Neuron (in vitro differentiated cells): ENCODE measurements around the gene TNN.

ENCODE experiments used
- H2AFZ ChIP-seq: one replicate; pipeline ENCODE4 v1.6.1; 2013; ENCODE audit warnings: low read depth, mild to moderate bottlenecking, inconsistent platforms, low read length, moderate library complexity
- H3K27me3 ChIP-seq: one replicate; pipeline ENCODE4 v1.6.1; 2013; ENCODE audit warnings: low read length; ENCODE audit not compliant: insufficient read depth
- H3K36me3 ChIP-seq: one replicate; pipeline ENCODE4 v1.6.1; 2013; ENCODE audit warnings: low read length; ENCODE audit not compliant: insufficient read depth
- H3K4me1 ChIP-seq: one replicate; pipeline ENCODE4 v1.6.1; 2013; ENCODE audit warnings: low read length; ENCODE audit not compliant: insufficient read depth
- H3K4me3 ChIP-seq: 2 replicates; pipeline ENCODE4 v1.5.1; 2013; ENCODE audit warnings: mild to moderate bottlenecking, low read length, moderate library complexity
- H3K9me3 ChIP-seq: one replicate; pipeline ENCODE4 v1.6.1; 2013; ENCODE audit warnings: low read length

The TNN gene

DNA sequence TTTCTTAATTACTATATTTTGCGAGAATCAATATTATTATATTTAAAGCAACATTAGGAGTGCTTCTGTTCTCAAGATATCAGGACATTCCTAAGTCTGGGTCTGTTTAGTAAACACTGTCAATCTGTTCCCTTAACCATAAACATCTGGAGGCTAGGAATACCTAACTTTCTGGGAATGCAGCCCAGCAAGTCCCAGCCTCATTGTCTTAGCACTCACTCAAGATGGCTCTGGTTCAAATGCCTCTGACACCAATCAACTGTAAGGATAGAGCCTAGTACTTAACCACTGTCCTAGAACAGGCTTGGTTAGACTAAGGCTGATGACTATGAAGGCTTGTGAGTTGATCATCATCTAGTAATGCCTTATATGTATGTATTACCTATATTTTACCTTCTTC is 61.5 kb downstream of the TNN start:
- peak overlapping the region; percentile 13 for H2AFZ ChIP-seq
- H3K4me1 ChIP-seq = peaks cover 11% of the 10 kb centered on the region
- no peaks in the 10 kb centered on the region for H3K27me3 ChIP-seq

GRCh38 chr1:175129644-175129996 is 62.0 kb downstream of the TNN start:
- Histone ChIP-seq H3K27me3 (no peaks in the 10 kb centered on the region), H3K36me3 (no peaks in the 10 kb centered on the region), H3K4me1 (peaks cover 11% of the 10 kb centered on the region), H2AFZ (peak overlapping the region; percentile 13), H3K9me3 (no peaks in the 10 kb centered on the region), H3K4me3 (no peak overlapping the region)

More for the DNA sequence above, 61.5 kb downstream of the TNN start:
- H3K4me3 ChIP-seq = no peak overlapping the region
- no peaks in the 10 kb centered on the region for H3K9me3 ChIP-seq
- H3K36me3 ChIP-seq = no peaks in the 10 kb centered on the region

GRCh38 chr1:175129997-175130648 is 62.5 kb downstream of the TNN start:
- Histone ChIP-seq H3K27me3 (no peaks in the 10 kb centered on the region), H3K9me3 (no peaks in the 10 kb centered on the region), H3K4me3 (no peak overlapping the region), H2AFZ (peak overlapping the region; percentile 13), H3K4me1 (peaks cover 11% of the 10 kb centered on the region), H3K36me3 (no peaks in the 10 kb centered on the region)

DNA sequence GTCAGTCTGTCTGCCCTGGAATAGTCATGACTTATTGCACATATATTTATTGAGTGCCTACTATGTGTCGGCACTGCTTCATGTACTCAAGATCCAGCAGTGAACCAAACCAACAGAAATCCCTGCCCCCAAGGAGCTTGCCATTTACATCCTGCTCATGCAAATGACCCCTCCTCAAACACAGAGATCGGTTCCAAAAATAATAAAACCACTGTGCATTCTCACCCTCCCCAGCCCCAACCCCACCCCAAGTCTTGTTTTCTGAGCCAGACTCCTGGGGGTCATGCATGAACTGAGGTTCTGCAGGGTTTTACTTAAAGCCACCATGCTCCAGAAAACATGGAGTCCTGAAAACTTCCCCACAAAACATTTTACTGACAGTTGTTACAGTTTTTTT is 63.0 kb downstream of the TNN start:
- H3K4me1 ChIP-seq = peaks cover 11% of the 10 kb centered on the region
- H3K9me3 ChIP-seq = no peaks in the 10 kb centered on the region
- no peaks in the 10 kb centered on the region for H3K27me3 ChIP-seq
- H2AFZ ChIP-seq = peak overlapping the region; percentile 13
- no peaks in the 10 kb centered on the region for H3K36me3 ChIP-seq
- H3K4me3 ChIP-seq = no peak overlapping the region

- Histone ChIP-seq H3K36me3 (no peaks in the 10 kb centered on the region), H3K9me3 (no peaks in the 10 kb centered on the region), H3K27me3 (no peaks in the 10 kb centered on the region), H3K4me3 (no peak overlapping the region), H2AFZ (no peak overlapping the region), H3K4me1 (peaks cover 11% of the 10 kb centered on the region)
These were observed 63.5 kb downstream of the TNN start for GRCh38 chr1:175131095-175131494.

- H3K4me3 ChIP-seq = no peak overlapping the region
- no peaks in the 10 kb centered on the region for H3K9me3 ChIP-seq
These were observed 64.8 kb downstream of the TNN start for GRCh38 chr1:175132436-175132835.

DNA sequence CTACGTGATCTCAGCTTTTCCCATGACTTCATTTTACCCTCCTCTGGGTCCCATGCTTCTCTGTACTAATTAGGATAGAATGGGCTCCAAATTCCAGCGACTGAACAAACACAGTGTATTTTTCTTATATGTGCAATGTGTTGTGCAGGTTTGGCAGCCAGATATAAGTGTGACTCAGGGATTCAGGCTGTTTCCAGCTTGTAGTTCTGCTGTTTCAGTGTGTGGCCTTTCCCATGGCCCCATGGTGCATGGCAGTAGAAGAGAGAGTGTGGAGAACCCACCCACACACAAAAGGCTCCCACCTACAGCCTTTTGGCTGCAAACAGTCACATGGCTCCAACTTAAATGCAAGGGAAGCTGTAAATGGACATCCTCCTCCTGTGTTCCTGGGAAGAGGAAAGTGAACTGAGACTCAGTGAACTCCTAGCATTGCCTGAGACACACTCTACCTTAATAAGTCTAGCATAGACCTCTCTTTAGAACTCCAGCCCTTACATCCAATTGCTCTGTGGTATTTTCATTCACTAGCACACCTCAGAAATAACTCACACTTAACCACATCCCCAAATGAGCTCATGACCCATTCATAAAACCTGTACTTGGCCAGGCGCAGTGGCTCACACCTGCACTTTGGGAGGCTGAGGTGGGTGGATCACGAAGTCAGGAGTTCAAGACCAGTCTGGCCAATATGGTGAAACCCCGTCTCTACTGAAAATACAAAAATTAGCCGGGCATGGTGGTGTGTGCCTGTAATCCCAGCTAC is 66.2 kb downstream of the TNN start:
- no peak overlapping the region for H2AFZ ChIP-seq
- H3K36me3 ChIP-seq = no peaks in the 10 kb centered on the region
- no peaks in the 10 kb centered on the region for H3K27me3 ChIP-seq
- H3K4me3 ChIP-seq = no peak overlapping the region
- H3K4me1 ChIP-seq = peaks cover 11% of the 10 kb centered on the region
- no peaks in the 10 kb centered on the region for H3K9me3 ChIP-seq

More at GRCh38 chr1:175132436-175132835, 64.8 kb downstream of the TNN start:
- peaks cover 11% of the 10 kb centered on the region for H3K4me1 ChIP-seq
- no peaks in the 10 kb centered on the region for H3K36me3 ChIP-seq
- no peak overlapping the region for H2AFZ ChIP-seq
- no peaks in the 10 kb centered on the region for H3K27me3 ChIP-seq

DNA sequence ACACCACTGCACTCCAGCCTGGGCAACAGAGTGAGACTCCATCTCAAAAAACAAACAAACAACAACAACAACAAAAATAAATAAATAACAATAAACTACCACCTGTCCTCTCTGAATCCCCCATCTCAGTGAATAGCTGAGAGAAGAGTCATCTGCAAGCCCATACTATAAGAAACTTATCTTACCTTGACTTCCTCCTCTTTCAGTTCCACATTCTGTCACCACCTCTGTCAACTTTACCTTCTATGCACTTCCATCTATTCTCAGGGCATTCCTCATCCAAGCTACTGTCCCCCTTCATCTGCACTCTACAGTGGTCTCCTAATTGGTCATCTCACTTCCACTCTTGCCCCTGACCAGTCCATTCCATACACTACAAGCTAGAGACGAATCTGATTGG is 66.9 kb downstream of the TNN start:
- no peaks in the 10 kb centered on the region for H3K9me3 ChIP-seq
- no peaks in the 10 kb centered on the region for H3K27me3 ChIP-seq
- no peak overlapping the region for H2AFZ ChIP-seq
- peaks cover 11% of the 10 kb centered on the region for H3K4me1 ChIP-seq
- no peak overlapping the region for H3K4me3 ChIP-seq
- no peaks in the 10 kb centered on the region for H3K36me3 ChIP-seq

DNA sequence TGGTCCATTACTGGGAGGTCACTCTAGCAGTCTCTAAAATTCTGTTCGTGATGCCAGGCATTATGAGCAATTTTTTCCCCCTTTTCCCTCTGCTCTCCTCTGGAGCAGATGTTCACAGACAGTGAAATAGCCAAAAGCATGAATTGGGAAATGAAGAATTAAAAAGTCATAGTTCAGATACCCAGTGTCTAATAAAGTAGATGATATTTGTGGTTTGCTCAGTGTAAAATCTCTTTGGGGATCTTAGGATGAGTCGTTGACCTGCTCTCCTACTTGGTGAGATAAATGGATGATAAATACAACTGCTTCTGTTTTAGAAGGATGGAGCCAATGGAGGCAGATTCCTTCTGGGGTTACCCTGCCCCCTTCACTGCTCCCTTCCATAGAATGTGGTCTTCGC is 68.6 kb downstream of the TNN start:
- H3K9me3 ChIP-seq = no peaks in the 10 kb centered on the region
- no peaks in the 10 kb centered on the region for H3K4me1 ChIP-seq
- H3K36me3 ChIP-seq = no peaks in the 10 kb centered on the region
- H2AFZ ChIP-seq = no peak overlapping the region
- H3K4me3 ChIP-seq = no peak overlapping the region
- no peaks in the 10 kb centered on the region for H3K27me3 ChIP-seq

DNA sequence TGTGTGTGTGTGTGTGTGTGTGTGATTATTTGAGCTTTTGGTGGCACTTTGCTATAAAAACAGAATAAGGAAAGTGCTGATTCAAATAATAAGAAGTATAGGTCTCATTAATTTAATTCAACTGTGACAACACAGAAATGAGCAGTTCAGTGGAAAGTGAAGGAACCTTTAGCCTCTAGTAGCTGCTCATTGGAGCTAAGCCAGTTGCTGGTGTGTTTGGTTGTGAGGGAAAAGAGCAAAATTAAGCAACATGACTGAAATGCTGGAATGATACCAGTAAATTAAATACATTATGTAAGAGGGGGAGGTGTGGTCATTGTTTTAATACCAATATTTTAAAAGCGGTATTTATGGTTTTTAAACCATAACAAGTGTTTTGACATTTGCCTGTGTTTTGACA is 69.7 kb downstream of the TNN start:
- H3K36me3 ChIP-seq = no peaks in the 10 kb centered on the region
- no peak overlapping the region for H2AFZ ChIP-seq
- peaks cover 2% of the 10 kb centered on the region for H3K4me1 ChIP-seq
- H3K4me3 ChIP-seq = no peak overlapping the region
- no peaks in the 10 kb centered on the region for H3K9me3 ChIP-seq
- H3K27me3 ChIP-seq = no peaks in the 10 kb centered on the region

DNA sequence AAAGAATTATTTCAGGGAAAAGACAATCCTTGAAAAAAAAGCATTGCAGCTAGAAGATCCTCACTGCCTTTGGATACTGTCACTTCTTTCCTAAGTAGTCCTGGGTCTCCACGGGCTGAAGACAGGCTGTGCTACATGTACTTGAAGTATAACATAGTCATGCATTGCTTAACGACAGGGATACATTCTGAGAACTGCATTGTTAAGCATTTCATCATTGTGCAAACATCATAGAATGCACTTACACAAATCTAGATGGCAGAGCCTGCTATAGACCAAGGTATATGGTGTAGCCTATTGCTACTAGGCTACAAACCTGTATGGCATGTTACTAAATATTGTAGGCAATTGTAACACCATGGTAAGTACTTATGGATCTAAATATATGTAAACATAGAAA is 70.9 kb downstream of the TNN start:
- Histone ChIP-seq H3K27me3 (no peaks in the 10 kb centered on the region), H2AFZ (no peak overlapping the region), H3K4me1 (peaks cover 2% of the 10 kb centered on the region), H3K4me3 (no peak overlapping the region), H3K9me3 (no peaks in the 10 kb centered on the region), H3K36me3 (no peaks in the 10 kb centered on the region)

DNA sequence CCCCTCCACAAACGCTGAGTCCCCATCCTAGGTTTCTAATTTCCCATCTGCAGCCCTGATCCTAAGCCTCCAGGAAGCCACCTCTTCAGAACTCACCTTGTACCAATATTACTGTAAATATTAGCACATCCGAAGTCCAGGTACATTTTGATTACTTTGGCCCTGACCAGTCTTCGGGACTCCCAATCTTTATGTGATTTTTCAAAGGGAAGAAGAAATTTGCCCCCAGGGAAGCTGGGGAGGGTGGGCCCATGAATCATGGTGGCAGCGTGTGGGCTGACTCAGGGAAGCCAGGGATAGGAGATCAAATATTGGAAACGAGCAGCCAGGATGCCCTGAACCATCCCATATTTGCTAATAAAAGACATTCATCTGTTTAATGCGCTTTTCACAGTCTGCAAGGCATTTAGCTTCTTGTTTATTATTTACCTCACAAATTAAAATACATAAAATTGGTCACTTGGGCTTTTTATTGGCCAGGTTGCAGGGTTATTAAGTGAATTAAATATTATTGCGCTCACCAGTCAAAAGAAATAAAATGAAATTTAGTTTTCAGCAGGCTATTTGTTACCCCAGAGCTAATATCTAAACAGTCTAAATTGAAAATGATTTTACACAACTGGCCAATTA is 78.4 kb downstream of the TNN start:
- peaks cover 3% of the 10 kb centered on the region for H3K27me3 ChIP-seq
- no peaks in the 10 kb centered on the region for H3K36me3 ChIP-seq

DNA sequence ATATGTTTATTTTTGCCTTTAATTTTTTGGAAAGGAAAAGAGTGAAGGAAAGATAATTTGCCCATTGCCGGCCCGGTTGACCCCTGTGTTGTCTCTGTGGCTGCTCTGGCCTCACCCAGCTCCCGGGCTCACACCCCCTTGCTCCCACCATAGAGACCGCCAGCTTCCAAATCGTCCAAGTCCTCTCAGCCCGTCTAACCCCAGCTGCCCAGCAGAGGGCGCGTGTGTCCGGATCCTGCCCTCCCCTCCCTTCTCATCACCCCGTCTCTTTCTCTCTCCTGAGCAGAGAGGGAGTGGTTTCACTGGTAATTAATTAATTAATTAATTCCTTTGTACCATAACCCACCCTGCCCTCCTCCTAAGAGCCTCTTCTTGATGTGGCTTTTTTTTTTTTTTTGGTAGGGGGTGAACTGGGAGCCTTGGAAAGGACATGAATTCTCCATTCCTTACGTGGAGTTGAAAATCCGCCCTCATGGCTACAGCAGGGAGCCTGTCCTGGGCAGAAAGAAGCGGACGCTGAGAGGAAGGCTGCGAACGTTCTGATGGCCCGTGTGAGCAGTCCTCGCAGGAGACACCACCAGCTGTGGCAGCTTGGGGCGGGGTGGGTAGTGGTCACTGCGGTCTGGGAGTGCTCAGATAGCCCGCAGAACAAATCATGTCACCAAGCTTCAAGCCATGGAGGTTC is 79.0 kb downstream of the TNN start:
- no peaks in the 10 kb centered on the region for H3K9me3 ChIP-seq
- no peak overlapping the region for H3K4me3 ChIP-seq
- H3K36me3 ChIP-seq = no peaks in the 10 kb centered on the region
- peaks cover 2% of the 10 kb centered on the region for H3K4me1 ChIP-seq
- peaks cover 3% of the 10 kb centered on the region for H3K27me3 ChIP-seq
- H2AFZ ChIP-seq = no peak overlapping the region

More for the DNA sequence above, 78.4 kb downstream of the TNN start:
- Histone ChIP-seq H3K9me3 (no peaks in the 10 kb centered on the region), H3K4me1 (peaks cover 2% of the 10 kb centered on the region), H3K4me3 (no peak overlapping the region), H2AFZ (no peak overlapping the region)
